A549 (cell line): ENCODE data around the gene MR1.

ENCODE experiments used
- CTCF ChIP-seq: fragments of >200 bp; sonication (Bioruptor Twin); formaldehyde crosslinking; IDR thresholded peaks from 3 replicates; pipeline ENCODE4 v1.5.1; 2016
- EHMT2 ChIP-seq: fragments of 200-600 bp; sonication (generic); IDR thresholded peaks from 2 replicates; pipeline ENCODE4 v1.6.1; 2016; ENCODE audit warnings: antibody characterized with exemption, low read depth, mild to moderate bottlenecking, moderate library complexity

- TF ChIP-seq EHMT2 (no peak), CTCF (no peak)
Measured at GRCh38 chr1:181011301-181012202, 22.2 kb upstream of the MR1 start.
